HG03354 (cell line): Measurements from ENCODE around the gene TNFRSF1A.

Source experiments
- ATAC-seq: cut with Tn5 transposase; IDR thresholded peaks from one replicate; pipeline ENCODE4 v1.9.1; 2021; ENCODE audit warnings: mild to moderate bottlenecking; ENCODE audit not compliant: unreplicated experiment, poor library complexity, severe bottlenecking

The TNFRSF1A gene

DNA sequence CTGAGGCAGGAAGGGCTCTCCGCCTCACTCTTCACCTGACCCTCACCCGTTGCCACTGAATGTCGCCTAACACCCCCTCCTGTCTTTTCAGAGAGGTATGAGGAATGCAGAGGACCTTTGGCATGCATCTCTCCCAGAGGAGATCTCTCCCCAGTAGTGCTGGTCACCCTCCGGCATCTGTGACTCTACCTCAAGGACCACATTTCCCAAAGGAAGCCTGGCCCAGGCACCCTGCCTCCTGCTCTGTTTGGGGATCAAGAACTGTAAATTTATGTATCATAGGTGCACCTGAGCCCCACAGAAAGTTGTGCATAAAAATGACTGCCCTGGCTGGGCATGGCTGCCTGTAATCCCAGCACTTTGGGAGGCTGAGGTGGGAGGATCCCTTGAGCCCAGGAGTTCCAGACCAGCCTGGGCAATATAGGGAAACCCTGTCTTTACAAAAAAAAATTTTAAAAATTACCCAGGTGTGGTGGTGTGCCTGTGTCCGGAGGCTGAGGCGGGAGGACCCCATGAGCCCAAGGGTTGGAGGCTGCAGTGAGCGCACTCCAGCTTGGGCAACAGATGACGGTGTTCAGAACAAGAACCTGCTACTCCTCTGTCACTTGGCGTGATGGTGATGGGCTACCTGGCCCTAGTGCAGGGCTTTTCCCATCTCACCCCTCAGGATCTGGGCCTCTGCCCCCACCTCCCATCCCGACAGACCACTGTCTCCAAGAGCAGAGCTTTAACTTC, 13.7 kb downstream of the TNFRSF1A start:
- no peak for ATAC-seq

DNA sequence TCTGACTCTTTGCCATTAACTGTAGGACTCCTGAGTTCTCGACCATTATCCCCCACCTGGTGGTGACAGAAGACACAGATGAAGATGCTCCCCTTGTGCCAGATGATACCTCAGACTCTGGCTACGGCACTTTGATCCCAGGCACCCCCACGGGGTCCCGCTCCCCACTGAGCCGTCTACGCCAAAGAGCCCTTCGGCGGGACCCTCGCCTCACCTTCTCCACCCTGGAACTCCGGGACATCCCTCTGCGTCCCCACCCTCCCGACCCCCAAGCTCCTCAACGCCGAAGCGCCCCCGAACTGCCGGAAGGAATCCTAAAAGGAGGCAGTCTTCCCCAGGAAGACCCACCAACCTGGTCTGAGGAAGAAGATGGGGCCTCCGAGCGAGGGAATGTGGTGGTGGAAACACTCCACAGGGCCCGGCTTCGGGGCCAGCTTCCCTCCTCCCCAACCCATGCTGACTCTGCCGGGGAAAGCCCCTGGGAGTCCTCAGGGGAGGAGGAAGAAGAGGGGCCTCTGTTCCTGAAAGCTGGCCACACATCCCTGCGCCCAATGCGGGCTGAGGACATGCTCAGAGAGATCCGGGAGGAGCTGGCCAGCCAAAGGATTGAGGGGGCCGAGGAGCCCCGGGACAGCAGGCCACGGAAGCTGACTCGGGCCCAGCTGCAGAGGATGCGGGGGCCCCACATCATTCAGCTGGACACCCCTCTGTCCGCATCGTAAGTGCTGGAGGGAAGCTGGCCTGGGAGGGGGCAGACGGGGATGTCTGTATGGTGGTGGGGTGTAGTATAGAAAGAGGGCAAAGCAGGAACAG, 14.4 kb downstream of the TNFRSF1A start:
- no peak for ATAC-seq

DNA sequence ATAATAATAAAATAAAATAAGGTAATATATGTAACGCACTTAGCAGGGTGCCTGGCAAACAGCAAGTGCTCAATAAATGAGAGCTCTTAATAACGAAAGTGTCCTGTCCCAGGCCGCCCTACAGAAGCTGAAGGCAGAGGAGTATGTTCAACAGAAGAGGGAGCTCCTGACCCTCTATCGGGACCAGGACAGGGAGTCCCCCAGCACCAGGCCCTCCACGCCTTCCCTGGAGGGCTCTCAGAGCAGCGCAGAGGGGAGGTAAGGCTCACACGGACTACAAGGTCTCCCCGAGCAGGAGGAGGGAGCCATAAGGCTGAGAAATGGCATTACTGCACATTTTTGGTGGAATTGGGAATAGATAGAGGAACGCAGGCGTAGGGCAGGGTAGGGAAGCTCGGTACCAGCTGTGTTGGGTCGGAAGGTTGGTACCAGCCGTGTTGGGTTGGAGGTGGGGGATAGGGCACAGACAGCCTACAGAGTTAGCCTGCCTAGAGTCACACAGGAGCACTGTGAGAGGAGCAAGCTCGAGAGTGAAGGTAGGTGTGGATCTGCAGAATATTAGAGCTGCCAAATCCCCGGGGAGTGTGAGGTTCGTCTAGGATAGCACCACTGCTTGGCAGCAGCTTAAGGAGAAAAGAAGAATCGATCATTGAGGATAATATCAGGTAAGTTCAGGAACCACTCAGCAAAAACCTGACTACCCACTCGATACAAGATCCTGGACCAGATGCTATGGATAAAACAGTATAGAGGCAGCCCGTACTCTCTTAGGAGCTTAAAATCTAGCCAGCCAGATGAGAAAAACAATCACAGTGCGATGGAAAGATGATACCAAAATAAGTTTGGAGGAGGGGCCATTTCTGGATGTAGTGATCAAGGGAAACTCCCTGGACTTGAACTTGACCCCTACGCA, 15.3 kb downstream of the TNFRSF1A start:
- no peak for ATAC-seq

DNA sequence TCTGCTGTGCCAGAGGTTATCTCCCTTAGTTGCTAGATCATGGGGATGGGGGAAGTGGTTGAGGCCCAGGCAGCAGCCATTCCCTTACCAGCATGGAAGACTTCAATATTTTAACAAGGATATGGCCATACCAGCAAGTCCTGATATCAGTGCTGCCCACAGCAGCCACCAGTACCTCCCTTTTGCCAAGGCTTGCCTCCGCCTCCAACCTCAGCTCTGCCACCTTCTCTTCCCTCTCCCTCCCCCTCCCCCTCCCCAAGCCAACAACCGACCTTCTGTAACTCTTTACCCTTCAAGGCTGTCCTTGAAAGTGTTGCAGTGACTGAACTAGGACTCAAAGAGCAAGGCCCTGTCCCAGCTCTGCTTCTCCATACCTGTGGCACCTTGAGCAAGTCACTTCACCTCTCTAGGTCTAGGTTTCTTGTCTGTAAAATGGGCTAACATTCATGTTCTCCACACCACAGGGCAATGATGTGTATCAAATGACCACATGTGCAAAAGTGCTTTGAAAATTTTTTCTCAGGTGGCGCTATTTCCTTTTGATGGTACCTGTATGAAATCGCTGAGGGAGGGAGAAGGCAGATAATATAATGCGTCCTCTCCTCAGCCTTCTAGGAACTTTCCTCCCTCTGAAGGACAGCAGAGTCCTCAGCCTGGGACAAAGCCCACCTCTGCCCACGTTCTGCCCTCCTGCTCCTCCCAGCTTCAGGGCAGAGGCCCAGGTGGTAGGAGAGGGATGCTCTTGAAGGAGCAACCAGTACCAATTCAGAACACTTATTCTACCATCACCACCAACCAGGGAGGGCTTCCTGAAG, 16.7 kb downstream of the TNFRSF1A start:
- ATAC-seq, result no peak

DNA sequence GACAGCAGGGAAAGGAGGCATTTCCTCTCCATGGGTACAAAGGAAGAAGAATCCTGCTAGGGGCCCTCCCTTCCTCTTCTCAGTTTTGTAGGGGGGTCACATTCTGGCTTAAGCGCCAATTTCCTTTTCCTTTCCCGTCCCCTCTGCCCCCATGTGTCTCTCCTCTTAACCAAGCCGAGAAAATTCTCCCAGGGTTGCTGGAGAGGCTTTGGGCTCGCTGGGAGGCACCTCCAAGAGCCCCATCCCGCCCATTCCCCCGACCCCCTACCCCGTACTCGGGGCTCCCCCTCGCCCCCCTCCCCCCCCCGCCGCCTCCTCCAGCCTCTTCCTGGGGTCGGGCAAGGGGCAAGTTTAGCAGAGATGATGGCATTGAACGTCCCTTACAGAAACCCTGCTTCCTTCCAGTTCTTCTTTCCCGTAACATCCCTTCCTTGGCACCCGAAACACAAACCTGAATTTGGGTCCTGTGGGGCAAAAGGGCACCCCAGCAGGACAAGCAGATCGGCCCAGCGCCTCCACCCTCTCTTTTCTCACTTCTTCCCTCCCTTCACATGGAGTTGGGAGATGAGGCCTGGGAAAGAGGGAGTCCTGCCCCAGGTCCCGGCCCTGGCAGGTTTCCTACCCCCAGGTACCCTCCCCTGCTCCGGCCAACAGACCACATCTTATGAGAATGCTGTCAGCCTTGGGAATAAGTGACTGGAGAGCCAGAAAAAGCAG, 17.7 kb downstream of the TNFRSF1A start:
- no peak for ATAC-seq

DNA sequence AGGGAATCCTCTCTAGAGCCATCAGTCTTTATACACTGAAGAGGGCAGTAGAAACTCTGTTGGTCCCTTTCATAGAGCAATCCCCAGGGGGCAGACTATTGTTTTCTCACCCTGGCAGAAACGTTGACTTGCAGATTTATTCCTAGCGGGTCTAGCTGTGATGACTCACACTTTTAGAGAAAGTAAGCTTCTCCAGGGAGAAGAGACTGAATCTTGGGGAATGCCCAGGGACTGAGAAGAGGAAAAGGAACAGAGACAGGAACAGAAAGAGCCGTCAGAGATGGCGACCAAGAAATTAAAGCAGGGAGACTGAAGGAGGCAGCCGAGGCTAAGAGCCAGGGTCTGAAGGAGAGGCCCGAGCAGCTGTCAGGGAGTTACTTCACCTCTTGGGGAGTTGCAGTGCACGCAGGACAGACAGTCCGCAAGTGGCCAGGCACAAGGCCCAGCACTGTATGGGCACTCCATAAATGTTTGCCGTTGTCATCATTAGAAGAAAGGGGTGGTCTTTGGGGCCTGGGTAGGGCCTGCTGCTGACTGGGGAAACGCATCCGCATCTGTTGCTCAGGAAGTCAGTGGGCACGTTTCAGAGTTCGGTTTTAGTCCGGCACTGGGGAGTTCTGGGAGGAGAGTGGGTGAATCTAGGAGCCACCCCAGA, 18.4 kb downstream of the TNFRSF1A start:
- peak; percentile 81 for ATAC-seq

DNA sequence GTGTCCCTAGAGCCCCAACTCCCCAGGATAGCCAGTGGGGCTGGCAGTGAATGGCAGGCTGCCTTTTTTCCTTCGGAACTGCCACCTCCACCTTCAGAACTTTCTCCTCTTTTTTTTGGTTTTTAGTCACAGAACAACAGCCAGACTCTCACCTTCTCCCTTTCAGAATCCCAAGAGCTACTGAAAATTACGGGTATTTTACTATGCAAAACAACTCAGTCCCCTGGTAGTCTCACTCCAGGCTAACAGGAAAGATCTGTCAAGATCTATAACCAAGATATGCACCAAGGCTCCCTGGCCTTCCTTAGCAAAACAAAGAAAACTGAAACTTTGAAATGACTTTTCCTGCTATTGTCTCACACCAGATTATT, 18.9 kb downstream of the TNFRSF1A start:
- peak; percentile 32 for ATAC-seq

DNA sequence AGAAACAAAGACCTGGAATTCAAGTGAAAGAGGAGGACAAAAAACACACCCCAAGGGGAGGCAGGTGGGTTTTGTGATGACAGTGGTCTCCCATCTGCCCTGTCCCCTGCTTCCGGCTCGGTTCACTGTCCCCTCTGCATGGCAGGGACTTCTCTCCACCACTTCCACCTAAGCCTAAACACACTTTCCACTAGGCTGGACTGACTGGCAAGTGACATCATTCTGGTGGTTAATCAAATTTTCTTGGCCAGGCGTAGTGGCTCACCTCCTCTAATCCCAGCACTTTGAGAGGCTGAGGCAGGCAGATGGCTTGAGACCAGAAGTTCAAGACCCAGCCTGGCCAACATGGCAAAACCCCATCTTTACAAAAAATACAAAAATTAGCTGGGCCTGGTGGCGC, 19.5 kb downstream of the TNFRSF1A start:
- no peak for ATAC-seq

DNA sequence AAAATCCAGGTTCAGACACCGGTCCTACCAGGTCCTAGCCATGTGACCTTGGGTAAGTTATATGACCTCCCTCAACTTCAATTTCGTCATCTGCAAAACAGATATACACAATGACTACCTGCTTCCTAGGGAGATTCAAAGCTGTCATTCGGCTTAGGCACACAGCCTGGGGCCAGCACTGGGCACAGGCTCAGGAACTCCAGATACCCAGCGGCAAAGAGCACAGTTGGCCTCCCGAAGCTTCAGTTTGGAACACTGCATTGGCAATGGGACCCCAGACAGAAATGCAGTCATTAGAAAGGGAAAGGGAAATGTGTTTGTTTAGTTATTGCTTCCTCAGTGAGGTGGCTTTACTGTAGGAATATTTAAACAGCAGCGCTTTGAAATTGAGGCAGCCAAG, 20.0 kb downstream of the TNFRSF1A start:
- no peak for ATAC-seq

DNA sequence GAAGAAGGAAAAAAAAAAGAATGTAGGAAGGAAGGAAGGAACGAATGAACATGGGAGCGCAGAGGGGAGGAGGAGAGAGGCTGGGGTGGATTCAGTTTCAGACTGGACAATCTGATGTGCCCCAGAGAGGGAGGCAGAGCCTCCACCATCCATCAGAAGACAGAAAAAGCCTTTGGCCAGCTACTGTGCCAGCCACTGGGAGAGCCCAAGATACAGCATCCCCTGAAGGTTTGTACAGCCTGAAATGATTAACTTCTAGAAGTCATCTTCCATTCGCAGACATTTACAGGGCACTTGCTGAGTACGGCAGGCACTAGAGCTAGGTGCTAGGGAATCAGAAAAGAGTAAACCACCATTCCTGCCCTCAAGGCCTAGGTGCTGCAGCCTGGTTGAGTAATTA, 22.4 kb downstream of the TNFRSF1A start:
- ATAC-seq, result no peak

DNA sequence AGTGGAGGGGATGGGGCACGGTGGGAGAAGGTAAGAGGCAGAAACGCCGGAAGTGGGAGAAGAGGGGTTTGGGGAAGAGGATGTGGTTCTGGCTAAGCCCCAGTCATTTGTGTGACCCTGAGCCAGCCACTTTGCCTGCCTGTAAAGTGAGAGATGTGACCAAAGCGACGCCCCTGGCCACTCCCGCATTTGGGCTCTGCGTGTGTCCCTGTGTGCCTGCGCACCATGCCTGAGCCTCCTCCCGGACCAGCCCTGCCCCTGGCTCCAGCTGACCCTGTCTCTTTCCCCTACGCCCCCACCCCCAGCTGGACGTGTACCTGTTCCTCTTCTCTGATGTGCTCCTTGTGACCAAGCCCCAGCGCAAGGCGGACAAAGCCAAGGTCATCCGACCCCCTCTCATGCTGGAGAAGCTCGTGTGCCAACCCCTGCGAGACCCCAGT, 23.4 kb downstream of the TNFRSF1A start:
- ATAC-seq, result no peak

DNA sequence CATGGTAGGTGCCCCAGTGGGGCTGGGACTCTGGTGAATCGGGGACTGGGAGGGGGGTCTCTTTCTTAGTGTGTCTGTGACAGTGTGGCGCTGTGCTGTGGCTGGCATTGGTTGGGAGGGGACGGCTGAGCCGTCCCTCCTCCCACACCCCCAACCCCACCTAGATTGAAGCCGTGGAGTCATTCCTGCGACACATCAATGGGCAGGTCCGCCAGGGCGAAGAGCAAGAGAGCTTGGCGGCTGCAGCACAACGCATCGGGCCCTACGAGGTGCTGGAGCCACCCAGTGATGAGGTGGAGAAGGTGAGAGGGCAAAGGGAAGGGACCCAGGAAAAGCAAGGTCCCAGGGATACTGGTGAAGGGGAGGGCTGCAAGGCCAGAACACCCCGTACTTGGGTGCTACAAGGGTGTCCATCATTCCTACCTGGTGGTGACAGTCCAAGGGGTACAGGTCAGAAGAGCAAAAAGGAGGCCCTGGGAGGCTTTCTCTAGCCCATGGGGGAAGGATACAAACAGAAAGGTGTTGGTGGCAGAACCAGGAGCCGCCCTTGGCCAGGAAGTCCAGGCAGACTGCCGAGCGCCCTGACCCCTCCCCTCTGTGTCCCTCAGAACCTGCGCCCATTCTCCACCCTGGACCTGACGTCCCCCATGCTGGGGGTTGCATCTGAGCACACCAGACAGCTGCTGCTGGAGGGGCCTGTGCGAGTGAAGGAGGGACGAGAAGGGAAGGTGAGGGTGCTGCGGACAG, 24.0 kb downstream of the TNFRSF1A start:
- ATAC-seq, result no peak

DNA sequence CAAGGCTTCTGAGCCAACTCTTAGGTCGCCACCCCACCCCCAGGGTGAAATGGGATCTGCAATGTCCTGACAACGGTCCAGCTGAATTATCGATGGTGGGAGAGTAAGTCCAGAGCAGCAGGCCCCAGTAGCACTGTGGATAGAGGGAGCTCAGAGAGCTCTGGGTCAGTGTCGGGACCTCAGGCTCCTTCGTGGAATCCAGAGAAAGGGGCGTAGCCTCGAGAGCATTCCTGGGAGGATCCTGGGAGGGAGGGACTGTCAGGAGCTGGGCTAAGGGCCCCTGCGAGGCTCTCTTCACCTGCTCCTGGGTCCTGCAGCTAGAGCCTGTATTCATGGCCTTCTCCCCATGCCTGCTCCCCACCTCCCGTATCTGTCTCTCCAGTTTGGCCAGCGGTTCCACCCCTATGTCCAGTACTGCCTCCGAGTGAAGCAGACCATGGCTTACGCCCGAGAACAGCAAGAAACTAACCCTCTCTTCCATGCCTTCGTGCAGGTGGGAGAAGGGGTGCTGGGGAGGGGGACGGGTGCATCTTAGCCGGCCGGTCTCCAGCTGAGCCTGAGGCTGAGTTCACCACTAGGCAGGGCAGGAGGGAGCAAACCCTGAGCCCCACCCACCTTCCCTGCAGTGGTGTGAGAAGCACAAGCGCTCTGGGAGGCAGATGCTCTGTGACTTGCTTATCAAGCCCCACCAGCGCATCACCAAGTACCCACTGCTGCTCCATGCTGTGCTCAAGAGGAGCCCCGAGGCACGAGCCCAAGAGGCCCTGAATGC, 24.8 kb downstream of the TNFRSF1A start:
- ATAC-seq, result no peak

DNA sequence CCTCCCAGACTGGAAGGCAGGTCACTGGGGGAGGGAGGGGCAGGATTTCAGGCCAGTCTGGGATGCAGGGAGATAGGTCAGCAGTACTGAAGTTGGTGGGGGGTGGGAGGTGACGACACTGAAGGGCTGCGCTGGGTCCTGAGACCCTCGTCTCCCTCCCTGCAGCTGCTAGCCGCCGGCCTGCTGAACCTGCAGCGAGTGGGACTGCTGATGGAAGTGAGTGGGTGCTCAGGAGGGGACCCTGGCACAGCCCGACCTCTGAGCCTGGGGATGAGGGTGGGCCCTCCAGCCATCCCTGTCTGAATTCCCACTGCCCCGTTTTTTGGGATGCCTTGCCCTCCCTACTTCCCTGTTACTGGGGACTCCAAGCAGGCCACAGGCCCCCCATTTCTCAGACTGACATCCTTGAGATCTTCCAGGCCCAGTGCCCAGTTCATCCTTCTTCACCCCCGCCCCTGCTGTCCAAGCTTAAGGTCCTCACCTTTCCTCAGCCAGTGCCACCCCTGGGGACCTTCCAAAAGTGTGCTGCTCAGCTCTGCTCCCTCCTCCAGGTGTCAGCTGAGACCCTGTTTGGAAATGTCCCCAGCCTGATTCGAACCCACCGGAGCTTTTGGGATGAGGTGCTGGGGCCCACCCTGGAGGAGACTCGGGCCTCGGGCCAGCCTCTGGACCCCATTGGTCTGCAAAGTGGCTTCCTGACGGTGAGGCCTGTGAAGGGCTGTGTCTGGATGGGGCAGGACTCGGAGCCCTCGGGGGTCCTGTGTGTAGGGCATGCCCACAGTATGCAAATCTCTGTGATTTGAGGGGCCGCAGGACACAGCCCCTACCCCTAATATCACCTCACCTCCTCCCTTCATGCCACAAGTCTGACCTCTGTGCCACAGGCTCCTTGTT, 25.9 kb downstream of the TNFRSF1A start:
- no peak for ATAC-seq

DNA sequence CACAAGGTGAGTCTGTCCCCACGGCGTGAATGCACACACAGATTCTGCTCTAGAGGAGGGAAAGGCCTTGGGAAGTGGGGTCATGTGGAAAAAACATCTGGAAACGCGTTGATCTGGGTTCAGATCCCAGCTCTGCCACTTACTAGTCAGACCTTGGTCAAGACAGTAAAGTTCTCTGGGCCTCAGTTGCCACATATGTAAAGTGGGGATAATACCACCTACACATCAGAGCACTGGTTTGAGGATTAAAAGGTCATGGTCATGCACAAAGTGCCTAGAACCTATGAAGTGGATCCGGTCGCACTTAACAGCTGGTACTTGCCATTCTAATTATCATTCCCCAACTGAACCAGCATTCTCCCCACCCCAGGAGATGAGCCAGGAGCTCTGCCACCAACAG, 26.7 kb downstream of the TNFRSF1A start:
- ATAC-seq, result no peak

DNA sequence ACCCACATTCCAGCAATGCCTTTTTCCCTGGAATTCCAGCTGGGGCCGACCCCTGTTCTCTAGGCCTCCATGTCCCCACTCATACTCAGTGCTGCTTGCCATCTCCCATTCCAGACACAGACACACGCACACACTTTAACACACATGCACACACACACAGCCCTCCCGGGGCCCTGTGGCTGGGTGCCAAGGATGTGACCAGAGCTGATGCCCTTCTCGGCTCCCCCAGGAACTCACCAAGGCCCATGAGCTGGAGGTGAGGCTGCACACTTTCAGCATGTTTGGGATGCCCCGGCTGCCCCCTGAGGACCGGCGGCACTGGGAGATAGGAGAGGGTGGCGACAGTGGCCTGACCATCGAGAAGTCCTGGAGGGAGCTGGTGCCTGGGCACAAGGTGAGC, 27.1 kb downstream of the TNFRSF1A start:
- no peak for ATAC-seq
